ENCODE data around the gene SCRN1.

SCRN1 gene

DNA sequence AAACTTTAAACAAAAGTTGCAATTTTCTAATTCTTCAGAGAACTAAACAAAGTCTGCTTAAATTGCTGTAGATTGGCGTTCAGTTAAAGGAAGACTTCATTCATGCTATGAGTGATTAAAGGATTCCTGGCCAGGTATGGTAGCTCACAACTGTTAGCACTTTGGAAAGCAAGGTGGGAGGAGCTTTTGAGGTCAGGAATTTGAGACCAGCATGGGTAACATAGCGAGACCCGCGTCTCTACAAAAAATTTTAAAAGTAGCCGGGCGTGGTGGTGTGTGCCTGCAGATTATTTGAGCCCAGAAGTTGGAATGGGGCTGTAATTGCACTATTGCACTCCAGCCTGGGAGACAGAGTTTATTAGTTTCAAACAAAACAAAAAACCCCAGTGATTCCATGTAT, 13.5 kb upstream of the SCRN1 start:
- DNase-seq (ENCODE audit: low spot score), result no peak

DNA sequence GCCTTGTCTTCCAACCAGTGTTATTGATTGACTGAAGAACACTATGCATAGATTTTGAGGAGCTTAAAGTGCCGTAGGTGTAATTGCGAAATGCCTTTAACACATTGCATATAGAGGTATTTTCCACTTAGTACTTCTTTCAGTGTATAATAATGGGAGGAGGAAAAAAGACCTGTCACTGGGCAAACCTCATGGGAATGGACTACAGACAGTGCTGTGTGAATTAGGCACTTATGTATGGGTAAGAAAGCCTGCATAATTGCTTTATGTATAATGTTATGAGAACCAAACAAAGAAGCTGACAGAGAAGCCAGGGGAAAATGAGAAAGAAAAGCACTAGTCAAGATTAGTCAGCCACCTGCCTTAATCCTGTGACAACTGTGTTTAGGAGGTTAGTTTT, 12.4 kb upstream of the SCRN1 start:
- no peak for DNase-seq (ENCODE audit: low spot score)

DNA sequence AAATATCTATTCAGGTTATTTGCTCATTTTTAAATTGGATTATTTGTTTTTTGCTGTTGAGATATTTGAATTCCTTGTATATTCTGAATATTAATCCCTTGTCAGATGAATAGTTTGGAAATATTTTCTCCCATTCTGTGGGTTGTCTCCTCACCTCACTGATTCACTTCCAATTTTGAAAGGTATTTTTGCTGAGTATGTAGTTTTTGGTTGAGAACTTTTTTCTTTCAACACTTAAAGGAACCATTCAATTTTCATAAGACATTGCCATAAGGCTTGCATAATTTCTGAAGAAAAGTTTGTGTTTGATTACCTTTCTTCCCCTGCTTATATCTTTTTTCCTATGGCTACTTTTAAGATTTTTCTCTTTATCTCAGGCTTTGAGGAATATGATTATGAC, 8.9 kb upstream of the SCRN1 start:
- no peak for DNase-seq (ENCODE audit: low spot score)

DNA sequence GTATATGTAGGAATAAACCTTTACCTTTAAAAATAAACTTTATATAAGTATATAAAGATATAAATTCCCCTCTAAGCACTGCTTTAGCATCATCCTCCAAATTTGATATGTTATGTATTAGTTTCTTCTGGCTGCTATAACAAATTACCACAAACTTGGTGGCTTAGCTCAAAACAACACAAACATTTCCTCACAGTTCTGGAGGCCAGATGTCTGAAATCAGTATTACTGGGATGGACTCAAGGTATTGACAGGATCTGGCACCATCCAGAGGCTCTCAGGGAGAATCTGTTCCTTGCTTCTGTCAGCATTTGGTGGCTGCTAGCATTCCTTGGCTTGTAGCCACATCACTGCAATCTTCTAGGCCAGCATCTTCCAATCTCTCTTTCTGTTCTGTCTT, 6.7 kb upstream of the SCRN1 start:
- no peak for DNase-seq (ENCODE audit: low spot score)

DNA sequence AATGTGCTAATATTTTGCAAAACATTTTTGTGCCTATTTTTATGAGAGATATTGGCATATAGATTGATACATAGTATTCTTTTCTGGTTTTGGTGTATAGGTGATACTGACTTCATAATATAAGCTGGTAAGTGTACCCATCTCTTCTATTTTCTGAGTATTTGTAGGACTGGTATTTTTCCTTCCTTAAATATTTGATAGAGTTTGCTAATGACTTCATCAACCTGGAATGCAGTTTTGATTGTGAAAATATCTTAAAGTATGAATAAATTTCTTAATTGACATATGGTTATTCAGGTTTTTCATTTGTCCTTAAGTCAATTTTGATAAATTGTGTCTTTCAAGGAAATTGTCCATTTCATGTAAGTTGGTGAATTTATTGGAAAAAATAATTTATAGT, 6.1 kb upstream of the SCRN1 start:
- no peak for DNase-seq (ENCODE audit: low spot score)

DNA sequence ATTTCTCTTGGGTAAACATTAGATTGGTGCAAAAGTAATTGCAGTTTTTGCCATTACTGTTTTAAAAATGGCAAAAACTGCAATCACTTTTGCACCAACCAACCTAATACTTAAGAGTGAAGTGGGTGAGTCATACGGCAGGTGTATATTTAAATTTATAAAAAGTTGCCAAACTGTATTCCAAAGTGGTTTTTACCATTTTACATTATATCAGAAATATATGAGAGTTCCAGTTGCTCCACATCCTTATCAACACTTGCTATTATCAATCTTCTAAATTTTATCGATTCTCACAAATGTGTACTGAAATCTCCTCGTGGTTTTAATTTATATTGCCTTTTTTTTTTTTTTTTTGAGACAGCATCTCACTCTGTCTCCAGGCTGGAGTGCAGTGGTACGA, 3.5 kb upstream of the SCRN1 start:
- DNase-seq (ENCODE audit: low spot score), result no peak

GRCh38 chr7:29991937-29992336, 2.3 kb upstream of the SCRN1 start:
- DNase-seq (ENCODE audit: low spot score), result no peak

DNA sequence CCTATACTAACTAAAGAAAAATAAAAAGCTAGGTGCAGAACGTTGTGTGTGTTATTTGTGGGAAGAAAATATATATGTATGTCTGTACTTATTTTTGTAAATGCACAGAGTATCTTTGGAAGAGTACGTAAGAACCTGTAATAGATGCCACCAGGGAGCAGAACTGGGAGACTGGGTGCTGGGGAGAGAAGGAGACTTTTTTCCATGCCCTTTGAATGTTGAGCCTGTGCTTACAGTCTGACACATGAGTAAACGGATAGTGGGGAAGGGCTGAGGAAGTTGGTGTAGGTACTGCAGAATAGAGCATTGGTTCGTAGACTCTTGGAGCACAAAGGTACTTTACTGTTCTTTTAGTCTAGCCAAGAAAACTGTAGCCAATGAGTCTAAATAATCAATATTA, 1.3 kb upstream of the SCRN1 start:
- no peak for DNase-seq (ENCODE audit: low spot score)

GRCh38 chr7:29988424-29989256, 961 bp downstream of the SCRN1 start:
- no peak for DNase-seq (ENCODE audit: low spot score)

DNA sequence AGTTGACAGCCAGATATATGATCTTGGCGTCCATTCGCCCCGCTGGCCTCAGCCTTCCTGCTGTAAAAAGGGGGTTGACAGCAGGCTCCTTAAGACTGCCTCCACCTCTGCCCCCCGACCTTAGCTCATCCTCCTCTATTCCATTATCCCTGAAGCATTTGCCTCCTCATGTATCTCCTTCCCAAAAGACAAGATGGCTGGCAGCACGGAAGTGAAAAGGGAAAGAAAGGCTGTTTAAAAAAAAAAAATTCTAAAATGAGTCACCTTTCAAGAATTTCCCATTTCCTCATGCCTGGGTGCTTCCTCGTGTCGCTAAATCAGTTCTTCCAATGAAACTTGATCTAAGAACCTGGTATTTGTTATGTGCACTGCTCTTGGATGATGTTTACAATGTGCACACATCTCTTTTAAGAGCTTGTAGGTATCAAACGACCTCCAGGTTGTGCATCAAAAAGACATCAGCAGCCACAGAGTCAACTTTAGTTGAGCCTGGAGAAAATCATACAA, 1.7 kb downstream of the SCRN1 start:
- DNase-seq (ENCODE audit: low spot score), result no peak

DNA sequence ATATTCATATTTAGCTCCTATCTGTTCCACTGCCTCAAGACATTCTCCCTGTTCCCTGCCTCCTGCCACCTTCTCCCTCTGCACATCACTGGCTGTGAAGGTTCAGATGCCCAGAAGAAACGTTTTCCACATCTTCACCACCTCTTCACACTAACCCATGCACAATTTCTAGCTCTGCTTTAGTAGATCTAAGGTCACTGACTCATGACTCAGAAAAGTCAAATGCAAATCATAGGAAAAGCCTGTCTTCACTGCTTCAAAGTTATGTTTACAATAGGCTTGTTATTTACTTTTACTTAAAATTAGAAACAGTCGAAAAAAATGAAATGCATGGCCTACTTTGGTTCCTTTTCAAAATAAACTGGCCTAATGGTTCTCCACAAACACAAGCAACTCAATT, 2.5 kb downstream of the SCRN1 start:
- DNase-seq (ENCODE audit: low spot score), result no peak

DNA sequence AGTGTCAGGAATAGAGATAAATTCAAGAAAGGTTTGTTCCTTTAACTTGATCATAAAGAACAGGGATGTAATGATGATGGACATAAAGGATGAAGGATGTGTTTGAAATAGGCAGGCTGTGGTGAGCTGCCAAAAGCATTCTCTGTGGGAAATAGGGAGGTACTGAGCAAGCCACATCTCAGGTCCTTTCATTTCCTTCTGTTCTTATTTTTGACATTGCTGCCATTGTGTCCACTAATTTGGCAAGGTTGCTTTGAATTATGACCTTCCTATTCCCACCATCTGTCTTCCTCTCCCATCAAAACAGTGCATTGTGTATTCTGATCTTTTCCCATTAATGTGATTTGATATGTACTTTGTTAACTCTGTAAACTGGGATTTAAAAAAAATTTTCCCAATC, 9.4 kb downstream of the SCRN1 start:
- no peak for DNase-seq (ENCODE audit: low spot score)

DNA sequence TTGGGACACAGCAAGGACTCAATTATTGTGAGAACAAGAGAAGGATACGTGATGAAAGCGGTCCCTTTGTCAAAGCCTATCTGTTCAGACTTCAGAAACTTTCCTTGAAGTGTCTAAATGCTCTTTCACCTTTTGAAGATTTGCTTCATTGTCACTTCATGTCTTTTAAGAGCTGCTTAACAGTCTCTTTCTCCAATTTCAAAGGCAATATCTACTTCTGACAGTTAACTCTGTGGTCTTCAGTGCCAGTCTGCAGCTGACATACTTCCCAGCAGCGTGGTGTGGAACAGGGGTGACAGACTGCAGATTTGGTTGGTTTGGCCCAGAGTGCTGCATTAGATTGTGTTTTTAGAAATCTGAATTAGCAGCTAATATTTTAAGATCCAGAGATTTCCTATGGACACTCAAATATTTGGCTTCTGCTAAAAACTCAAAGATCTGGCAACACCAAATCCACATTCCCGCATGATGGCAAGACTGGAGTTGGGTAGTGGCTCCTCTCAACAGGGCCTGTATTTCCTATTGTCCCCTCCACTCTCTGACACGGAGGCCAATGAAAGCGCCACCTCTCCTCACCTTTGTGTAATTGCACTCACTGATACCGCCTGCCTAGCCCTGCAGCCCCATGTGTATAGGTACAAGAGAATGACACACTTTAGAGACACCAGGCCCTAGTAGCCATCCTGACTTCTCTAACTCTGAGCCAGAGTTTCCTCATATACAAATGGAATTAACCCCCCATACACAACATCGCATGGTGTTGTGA, 11.5 kb downstream of the SCRN1 start:
- no peak for DNase-seq (ENCODE audit: low spot score)

GRCh38 chr7:29976673-29977415, 12.8 kb downstream of the SCRN1 start:
- no peak for DNase-seq (ENCODE audit: low spot score)

DNA sequence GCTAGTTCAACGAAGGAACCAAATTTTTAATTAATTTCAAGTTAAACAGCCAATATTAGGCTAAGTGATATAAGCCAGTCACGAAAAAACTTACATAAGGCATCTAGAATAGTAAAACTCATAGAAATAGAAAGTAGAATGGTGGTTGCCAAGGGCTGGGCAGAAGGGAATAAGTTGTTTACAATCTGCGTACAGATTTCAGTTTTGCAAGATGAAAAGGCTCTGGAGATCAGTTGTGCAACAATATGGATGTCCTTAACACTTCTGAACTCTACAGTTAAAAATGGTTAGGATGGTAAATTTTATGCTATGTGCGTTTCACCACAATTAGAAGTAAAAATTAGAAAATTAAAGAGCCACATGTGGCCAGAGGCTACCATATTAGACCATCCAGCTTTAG, 13.3 kb downstream of the SCRN1 start:
- no peak for DNase-seq (ENCODE audit: low spot score)

GRCh38 chr7:29975561-29975960, 14.0 kb downstream of the SCRN1 start:
- no peak for DNase-seq (ENCODE audit: low spot score)

GRCh38 chr7:29974286-29974685, 15.3 kb downstream of the SCRN1 start:
- DNase-seq (ENCODE audit: low spot score), result no peak

GRCh38 chr7:29972315-29972669, 17.3 kb downstream of the SCRN1 start:
- no peak for DNase-seq (ENCODE audit: low spot score)

GRCh38 chr7:29971566-29972314, 17.9 kb downstream of the SCRN1 start:
- no peak for DNase-seq (ENCODE audit: low spot score)

DNA sequence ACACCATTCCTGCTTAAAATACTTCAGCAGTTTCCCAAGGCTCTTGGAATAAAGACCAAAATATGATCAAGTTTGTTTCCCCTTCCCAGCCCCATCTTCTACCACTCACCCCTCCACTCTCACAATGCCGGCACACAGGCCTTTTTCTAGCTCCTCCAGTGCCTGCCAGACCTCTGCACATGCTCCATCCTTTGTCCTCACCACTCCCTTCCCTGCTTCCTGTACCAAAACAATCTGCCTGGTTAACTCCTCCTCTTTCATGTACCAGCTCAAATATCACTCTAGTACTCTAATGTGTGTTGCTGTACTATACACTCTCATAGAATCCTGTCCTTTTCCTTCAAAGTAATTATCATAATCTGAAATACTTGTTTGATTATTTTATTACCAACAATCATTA, 19.4 kb downstream of the SCRN1 start:
- no peak for DNase-seq (ENCODE audit: low spot score)

DNA sequence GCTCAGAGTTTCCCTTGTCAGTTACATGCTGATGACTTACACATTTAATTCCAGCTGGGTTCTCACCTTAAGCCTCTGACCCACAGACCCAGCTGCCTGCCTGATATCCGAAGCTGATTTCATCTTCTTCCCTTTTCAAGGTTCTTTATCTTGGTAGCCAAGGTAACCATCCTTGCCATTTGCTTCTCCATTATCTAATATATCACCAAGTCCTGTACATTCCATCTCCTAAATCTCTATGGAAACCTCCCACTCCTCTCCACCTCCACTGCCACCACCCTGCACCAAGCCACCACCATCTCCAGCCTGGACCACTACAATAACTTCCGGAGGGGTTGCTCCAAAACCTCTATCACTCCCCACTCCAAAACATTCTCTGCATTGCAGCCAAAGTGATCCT, 19.9 kb downstream of the SCRN1 start:
- no peak for DNase-seq (ENCODE audit: low spot score)
